Breast epithelium (tissue), 3 donors: ENCODE measurements around the gene KRT3.

Experiments
- CTCF ChIP-seq, 3 donors: fragments of 450-650 bp; IDR thresholded peaks; one replicate each; pipeline ENCODE4 v1.5.1; 2016 to 2017; ENCODE audit warnings: antibody characterized with exemption in 3 of 3, mild to moderate bottlenecking in 3 of 3, moderate library complexity in 3 of 3
- POLR2A ChIP-seq: fragments of 450-650 bp; IDR thresholded peaks from one replicate; pipeline ENCODE4 v1.6.1; 2016; ENCODE audit warnings: antibody characterized with exemption, mild to moderate bottlenecking, moderate library complexity
- POLR2AphosphoS5 ChIP-seq, 3 donors: sonication (generic); formaldehyde crosslinking; IDR thresholded peaks; one replicate each; pipeline ENCODE4 v1.6.1; 2017; ENCODE audit warnings: antibody characterized with exemption in 3 of 3

GRCh38 chr12:52807544-52808470 is 11.9 kb upstream of the KRT3 start:
- TF ChIP-seq CTCF (IDR thresholded peaks at IDR 0.05) (no peak), POLR2A (no peak), POLR2AphosphoS5 (IDR thresholded peaks at IDR 0.05) (no peak)
